ENCODE data around the gene GRHL1. TPM values are rescaled to one million over a fixed set of nuclear protein-coding genes. Genes with fewer than 3 reads are reported as not detected.

The GRHL1 gene
- total and polyA plus RNA-seq, 4 donors: 3.6 to 13.7 (median 6.1) TPM

GRCh38 chr2:10017313-10017941, 65.9 kb downstream of the GRHL1 start:
- no peak for DNase-seq (ENCODE audit: low spot score)
- no peak overlapping the region for H3K4me3 ChIP-seq (ENCODE audit: low read depth in 1 of 3, low read length in 3 of 3)
- no peak for TF ChIP-seq NR2F2 (IDR thresholded peaks at IDR 0.05)
- peak; percentile 78 for TF ChIP-seq SP1 (IDR thresholded peaks at IDR 0.05)
- TF ChIP-seq TAF1 (conservative IDR thresholded peaks at IDR 0.05): no peak
- TF ChIP-seq RAD21 (IDR thresholded peaks at IDR 0.05): no peak
- TF ChIP-seq, protein P1, sequence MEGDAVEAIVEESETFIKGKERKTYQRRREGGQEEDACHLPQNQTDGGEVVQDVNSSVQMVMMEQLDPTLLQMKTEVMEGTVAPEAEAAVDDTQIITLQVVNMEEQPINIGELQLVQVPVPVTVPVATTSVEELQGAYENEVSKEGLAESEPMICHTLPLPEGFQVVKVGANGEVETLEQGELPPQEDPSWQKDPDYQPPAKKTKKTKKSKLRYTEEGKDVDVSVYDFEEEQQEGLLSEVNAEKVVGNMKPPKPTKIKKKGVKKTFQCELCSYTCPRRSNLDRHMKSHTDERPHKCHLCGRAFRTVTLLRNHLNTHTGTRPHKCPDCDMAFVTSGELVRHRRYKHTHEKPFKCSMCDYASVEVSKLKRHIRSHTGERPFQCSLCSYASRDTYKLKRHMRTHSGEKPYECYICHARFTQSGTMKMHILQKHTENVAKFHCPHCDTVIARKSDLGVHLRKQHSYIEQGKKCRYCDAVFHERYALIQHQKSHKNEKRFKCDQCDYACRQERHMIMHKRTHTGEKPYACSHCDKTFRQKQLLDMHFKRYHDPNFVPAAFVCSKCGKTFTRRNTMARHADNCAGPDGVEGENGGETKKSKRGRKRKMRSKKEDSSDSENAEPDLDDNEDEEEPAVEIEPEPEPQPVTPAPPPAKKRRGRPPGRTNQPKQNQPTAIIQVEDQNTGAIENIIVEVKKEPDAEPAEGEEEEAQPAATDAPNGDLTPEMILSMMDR (IDR thresholded peaks at IDR 0.05; ENCODE audit: low read depth, low read length, missing input control): no peak
- peak in 1 of 2 donors; percentile 91 for TF ChIP-seq EGR1 (IDR thresholded peaks at IDR 0.05; ENCODE audit: low read depth in 2 of 2)
- TF ChIP-seq YY1 (IDR thresholded peaks at IDR 0.05): no peak
- TF ChIP-seq FOXA2 (IDR thresholded peaks at IDR 0.05): peak; percentile 51
- no peak for TF ChIP-seq GABPA (IDR thresholded peaks at IDR 0.05 in 1 of 2, conservative IDR thresholded peaks at IDR 0.05 in 1 of 2)
- TF ChIP-seq JUND (IDR thresholded peaks at IDR 0.05): peak in 1 of 2 donors; percentile 75
- TF ChIP-seq, protein P2, sequence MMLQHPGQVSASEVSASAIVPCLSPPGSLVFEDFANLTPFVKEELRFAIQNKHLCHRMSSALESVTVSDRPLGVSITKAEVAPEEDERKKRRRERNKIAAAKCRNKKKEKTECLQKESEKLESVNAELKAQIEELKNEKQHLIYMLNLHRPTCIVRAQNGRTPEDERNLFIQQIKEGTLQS (IDR thresholded peaks at IDR 0.05): no peak
- no peak for TF ChIP-seq REST (IDR thresholded peaks at IDR 0.05)
- no peak for TF ChIP-seq FOXA1 (IDR thresholded peaks at IDR 0.05)
- peak; percentile 90 for TF ChIP-seq MAX (IDR thresholded peaks at IDR 0.05)
- peak; percentile 70 to 96 for TF ChIP-seq RXRA (IDR thresholded peaks at IDR 0.05)
- TF ChIP-seq HNF4A (conservative IDR thresholded peaks at IDR 0.05): peak; percentile 74 to 94
- TF ChIP-seq HNF4G (IDR thresholded peaks at IDR 0.05): no peak
- peak; percentile 35 for TF ChIP-seq ZBTB33 (IDR thresholded peaks at IDR 0.05)

More at GRCh38 chr2:10017313-10017941, 65.9 kb downstream of the GRHL1 start:
- Histone ChIP-seq H3K36me3 (ENCODE audit: control insufficient read depth in 4 of 4, insufficient read depth in 3 of 4, low read depth in 1 of 4, low read length in 3 of 4) (no peaks in the 10 kb centered on the region), H3K27me3 (ENCODE audit: control insufficient read depth in 4 of 4, insufficient read depth in 4 of 4, low read length in 3 of 4) (no peaks in the 10 kb centered on the region), H3K9ac (ENCODE audit: low read depth in 1 of 2, low read length in 2 of 2) (peak overlapping the region in 1 of 2 donors; percentile 42), H3K9me3 (ENCODE audit: control insufficient read depth in 4 of 4, low read length in 3 of 4) (no peaks in the 10 kb centered on the region), H3K27ac (ENCODE audit: low read depth in 1 of 2, low read length in 2 of 2) (peak overlapping the region; percentile 64 to 72), H3K4me1 (ENCODE audit: control insufficient read depth in 4 of 4, insufficient read depth in 4 of 4, low read length in 3 of 4) (peaks cover 14 to 35% (median 26%) of the 10 kb centered on the region in 4 donors)
- 72% methylated on average over 5 of the region's 5 CpGs for WGBS

Data from liver (tissue), 9 donors.